ENCODE measurements around the gene DCPS. TPM values are rescaled to one million over a fixed set of nuclear protein-coding genes. Genes with fewer than 3 reads are reported as not detected.
"Not testable (repeated sequence)": the region's sequence is repeated elsewhere in the genome, so short reads cannot be mapped to it uniquely, and the experiment has no call there.

The DCPS gene
- polyA plus RNA-seq, 4 donors = 12.2 to 23.3 (median 16.4) TPM

GRCh38 chr11:126366064-126366822, 62.4 kb downstream of the DCPS start:
- WGBS, 3 donors = 52 to 59% (median 56%) methylated on average over 17 to 19 of the region's 19 CpGs
- Histone ChIP-seq H3K36me3 (ENCODE audit: control insufficient read depth in 3 of 3, insufficient read depth in 2 of 3, low read depth in 1 of 3, low read length in 3 of 3) (peaks cover 0 to 31% (median 0%) of the 10 kb centered on the region in 3 donors), H3K4me3 (ENCODE audit: low read depth in 1 of 3, low read length in 3 of 3) (no peak overlapping the region), H3K9me3 (ENCODE audit: control insufficient read depth in 2 of 2, insufficient read depth in 1 of 2, low read depth in 1 of 2, low read length in 1 of 2) (no peaks in the 10 kb centered on the region), H3K27ac (ENCODE audit: low read depth in 1 of 3, low read length in 2 of 3) (no peak overlapping the region), H3K27me3 (ENCODE audit: control insufficient read depth in 3 of 3, insufficient read depth in 3 of 3, low read length in 3 of 3) (no peaks in the 10 kb centered on the region), H3K4me1 (ENCODE audit: control insufficient read depth in 3 of 3, insufficient read depth in 2 of 3, low read depth in 1 of 3, low read length in 2 of 3) (no peaks in the 10 kb centered on the region)
- FAIRE-seq (no peak), DNase-seq (peak in 1 of 2 donors; percentile 16)

GRCh38 chr11:126366823-126367654, 63.2 kb downstream of the DCPS start:
- H3K4me1 ChIP-seq (ENCODE audit: control insufficient read depth in 3 of 3, insufficient read depth in 2 of 3, low read depth in 1 of 3, low read length in 2 of 3); H3K27ac ChIP-seq (ENCODE audit: low read depth in 1 of 3, low read length in 2 of 3); FAIRE-seq; H3K4me3 ChIP-seq (ENCODE audit: low read depth in 1 of 3, low read length in 3 of 3); H3K9me3 ChIP-seq (ENCODE audit: control insufficient read depth in 2 of 2, insufficient read depth in 1 of 2, low read depth in 1 of 2, low read length in 1 of 2); DNase-seq; H3K27me3 ChIP-seq (ENCODE audit: control insufficient read depth in 3 of 3, insufficient read depth in 3 of 3, low read length in 3 of 3): not testable (repeated sequence)
- 50 to 72% (median 66%) methylated on average over 12 to 14 of the region's 14 CpGs for WGBS, 3 donors
- peaks cover 0 to 27% (median 0%) of the 10 kb centered on the region in 3 donors for H3K36me3 ChIP-seq (ENCODE audit: control insufficient read depth in 3 of 3, insufficient read depth in 2 of 3, low read depth in 1 of 3, low read length in 3 of 3)

- DNase-seq; H3K4me3 ChIP-seq (ENCODE audit: low read depth in 1 of 3, low read length in 3 of 3); H3K4me1 ChIP-seq (ENCODE audit: control insufficient read depth in 3 of 3, insufficient read depth in 2 of 3, low read depth in 1 of 3, low read length in 2 of 3); H3K27ac ChIP-seq (ENCODE audit: low read depth in 1 of 3, low read length in 2 of 3); H3K27me3 ChIP-seq (ENCODE audit: control insufficient read depth in 3 of 3, insufficient read depth in 3 of 3, low read length in 3 of 3); H3K9me3 ChIP-seq (ENCODE audit: control insufficient read depth in 2 of 2, insufficient read depth in 1 of 2, low read depth in 1 of 2, low read length in 1 of 2); FAIRE-seq: not testable (repeated sequence)
- H3K36me3 ChIP-seq (ENCODE audit: control insufficient read depth in 3 of 3, insufficient read depth in 2 of 3, low read depth in 1 of 3, low read length in 3 of 3) = peaks cover 0 to 22% (median 0%) of the 10 kb centered on the region in 3 donors
- 94 to 96% (median 95%) methylated on average over 5 of the region's 5 CpGs for WGBS, 3 donors
Measured at GRCh38 chr11:126367806-126368205, 63.9 kb downstream of the DCPS start.

- not testable (repeated sequence) for H3K4me3 ChIP-seq (ENCODE audit: low read depth in 1 of 3, low read length in 3 of 3); H3K27me3 ChIP-seq (ENCODE audit: control insufficient read depth in 3 of 3, insufficient read depth in 3 of 3, low read length in 3 of 3); DNase-seq; H3K4me1 ChIP-seq (ENCODE audit: control insufficient read depth in 3 of 3, insufficient read depth in 2 of 3, low read depth in 1 of 3, low read length in 2 of 3); FAIRE-seq; H3K9me3 ChIP-seq (ENCODE audit: control insufficient read depth in 2 of 2, insufficient read depth in 1 of 2, low read depth in 1 of 2, low read length in 1 of 2); H3K27ac ChIP-seq (ENCODE audit: low read depth in 1 of 3, low read length in 2 of 3)
- H3K36me3 ChIP-seq (ENCODE audit: control insufficient read depth in 3 of 3, insufficient read depth in 2 of 3, low read depth in 1 of 3, low read length in 3 of 3) = peaks cover 0 to 15% (median 0%) of the 10 kb centered on the region in 3 donors
- 52 to 61% (median 57%) methylated on average over 11 of the region's 11 CpGs for WGBS, 3 donors
Measured at GRCh38 chr11:126368336-126369119, 64.7 kb downstream of the DCPS start.

GRCh38 chr11:126370016-126370415, 66.2 kb downstream of the DCPS start:
- no peaks in the 10 kb centered on the region for H3K27me3 ChIP-seq (ENCODE audit: control insufficient read depth in 3 of 3, insufficient read depth in 3 of 3, low read length in 3 of 3)
- DNase-seq (no peak), FAIRE-seq (no peak)
- peaks cover 0 to 11% (median 0%) of the 10 kb centered on the region in 3 donors for H3K36me3 ChIP-seq (ENCODE audit: control insufficient read depth in 3 of 3, insufficient read depth in 2 of 3, low read depth in 1 of 3, low read length in 3 of 3)
- no peaks in the 10 kb centered on the region for H3K4me1 ChIP-seq (ENCODE audit: control insufficient read depth in 3 of 3, insufficient read depth in 2 of 3, low read depth in 1 of 3, low read length in 2 of 3)
- WGBS, 3 donors = 46 to 61% (median 56%) methylated on average over 3 of the region's 3 CpGs
- H3K4me3 ChIP-seq (ENCODE audit: low read depth in 1 of 3, low read length in 3 of 3) = no peak overlapping the region
- H3K9me3 ChIP-seq (ENCODE audit: control insufficient read depth in 2 of 2, insufficient read depth in 1 of 2, low read depth in 1 of 2, low read length in 1 of 2) = no peaks in the 10 kb centered on the region
- no peak overlapping the region for H3K27ac ChIP-seq (ENCODE audit: low read depth in 1 of 3, low read length in 2 of 3)

- DNase-seq (no peak), FAIRE-seq (no peak)
- Histone ChIP-seq H3K4me1 (ENCODE audit: control insufficient read depth in 3 of 3, insufficient read depth in 2 of 3, low read depth in 1 of 3, low read length in 2 of 3) (no peaks in the 10 kb centered on the region), H3K9me3 (ENCODE audit: control insufficient read depth in 2 of 2, insufficient read depth in 1 of 2, low read depth in 1 of 2, low read length in 1 of 2) (no peaks in the 10 kb centered on the region), H3K4me3 (ENCODE audit: low read depth in 1 of 3, low read length in 3 of 3) (no peak overlapping the region), H3K36me3 (ENCODE audit: control insufficient read depth in 3 of 3, insufficient read depth in 2 of 3, low read depth in 1 of 3, low read length in 3 of 3) (peaks cover 0 to 8% (median 0%) of the 10 kb centered on the region in 3 donors), H3K27me3 (ENCODE audit: control insufficient read depth in 3 of 3, insufficient read depth in 3 of 3, low read length in 3 of 3) (no peaks in the 10 kb centered on the region), H3K27ac (ENCODE audit: low read depth in 1 of 3, low read length in 2 of 3) (no peak overlapping the region)
- WGBS, 3 donors = 90 to 93% (median 92%) methylated on average over 7 of the region's 7 CpGs
Measured at GRCh38 chr11:126371595-126371994, 67.7 kb downstream of the DCPS start.

- H3K9me3 ChIP-seq (ENCODE audit: control insufficient read depth in 2 of 2, insufficient read depth in 1 of 2, low read depth in 1 of 2, low read length in 1 of 2); H3K27ac ChIP-seq (ENCODE audit: low read depth in 1 of 3, low read length in 2 of 3); H3K4me1 ChIP-seq (ENCODE audit: control insufficient read depth in 3 of 3, insufficient read depth in 2 of 3, low read depth in 1 of 3, low read length in 2 of 3); H3K4me3 ChIP-seq (ENCODE audit: low read depth in 1 of 3, low read length in 3 of 3); DNase-seq; H3K36me3 ChIP-seq (ENCODE audit: control insufficient read depth in 3 of 3, insufficient read depth in 2 of 3, low read depth in 1 of 3, low read length in 3 of 3); H3K27me3 ChIP-seq (ENCODE audit: control insufficient read depth in 3 of 3, insufficient read depth in 3 of 3, low read length in 3 of 3); FAIRE-seq: not testable (repeated sequence)
- WGBS, 3 donors = 66 to 69% (median 68%) methylated on average over 10 to 12 of the region's 12 CpGs
Measured at GRCh38 chr11:126373389-126374066, 69.7 kb downstream of the DCPS start.

All from small intestine (tissue), 7 donors.